ENCODE results near the gene MALAT1.
"Not testable (repeated sequence)": the region's sequence is repeated elsewhere in the genome, so short reads cannot be mapped to it uniquely, and the experiment has no call there.

Gene MALAT1

DNA sequence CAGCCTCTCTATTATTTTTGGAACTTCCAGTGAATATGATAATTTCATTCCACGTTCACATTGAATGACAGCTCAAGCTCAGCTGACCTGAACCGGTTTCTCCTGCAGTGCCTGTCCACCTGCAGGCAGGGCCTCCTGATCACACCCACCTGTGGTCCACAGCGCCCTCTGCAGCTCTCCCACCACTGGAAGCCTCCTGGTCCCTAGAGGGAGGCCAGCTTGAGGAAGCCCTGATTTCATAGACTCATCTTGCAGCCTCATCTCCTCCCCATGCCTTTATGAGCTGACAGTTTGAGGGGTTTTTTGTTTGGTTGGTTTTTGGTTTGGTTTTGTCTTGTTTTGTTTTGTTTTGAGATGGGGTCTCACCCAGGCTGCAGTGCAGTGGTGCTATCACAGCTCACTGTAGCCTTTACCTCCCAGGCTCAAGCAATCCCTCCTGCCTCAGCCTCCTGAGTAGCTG is 29.9 kb upstream of the MALAT1 start:
- Histone ChIP-seq H3K9ac (ENCODE audit: low read depth in 1 of 2, low read length in 2 of 2) (no peak overlapping the region), H3K4me3 (ENCODE audit: low read depth in 1 of 2, low read length in 2 of 2) (no peak overlapping the region), H3K4me1 (ENCODE audit: control insufficient read depth in 1 of 2, insufficient read depth in 2 of 2, low read length in 2 of 2) (peaks cover 12 to 22% of the 10 kb centered on the region in 2 donors), H3K36me3 (ENCODE audit: control insufficient read depth in 1 of 2, insufficient read depth in 2 of 2, low read length in 2 of 2) (no peaks in the 10 kb centered on the region), H3K27me3 (ENCODE audit: control insufficient read depth in 1 of 2, insufficient read depth in 2 of 2, low read length in 2 of 2) (no peaks in the 10 kb centered on the region), H3K9me3 (ENCODE audit: control insufficient read depth in 1 of 2, low read length in 2 of 2) (no peaks in the 10 kb centered on the region), H3K27ac (ENCODE audit: low read depth, low read length) (no peak overlapping the region)

DNA sequence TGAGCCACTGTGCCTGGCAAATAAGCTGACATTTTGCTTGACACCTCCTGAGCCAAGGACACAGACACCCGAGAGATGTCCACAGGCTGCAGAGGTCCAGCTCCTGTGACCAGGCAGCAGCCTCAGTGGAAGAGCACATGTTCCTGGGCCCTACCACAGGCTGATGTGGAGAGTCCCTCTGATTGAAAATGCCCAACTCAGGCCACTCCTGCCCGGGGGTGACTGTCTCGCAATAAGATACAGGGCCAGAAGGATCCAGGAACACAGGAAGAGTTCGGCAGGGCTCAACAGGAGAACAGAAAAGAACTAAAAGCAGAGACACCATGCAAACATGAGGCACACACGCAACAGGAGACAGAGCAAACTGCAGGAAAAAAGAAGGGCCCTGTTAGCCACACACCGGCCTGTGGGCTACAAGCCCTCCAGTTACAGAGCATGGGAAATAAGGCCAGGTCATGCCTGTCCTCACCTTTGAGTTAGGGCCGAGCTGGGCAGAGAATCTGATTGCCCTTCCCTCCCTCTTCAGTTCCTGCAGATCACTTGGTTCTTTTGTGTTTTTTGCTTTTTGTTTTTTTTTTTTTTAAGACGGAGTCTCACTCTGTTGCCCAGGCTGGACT is 28.3 kb upstream of the MALAT1 start:
- H3K4me1 ChIP-seq (ENCODE audit: control insufficient read depth in 1 of 2, insufficient read depth in 2 of 2, low read length in 2 of 2), result peaks cover 19 to 35% of the 10 kb centered on the region in 2 donors
- no peak overlapping the region for H3K9ac ChIP-seq (ENCODE audit: low read depth in 1 of 2, low read length in 2 of 2)
- H3K27me3 ChIP-seq (ENCODE audit: control insufficient read depth in 1 of 2, insufficient read depth in 2 of 2, low read length in 2 of 2), result no peaks in the 10 kb centered on the region
- H3K27ac ChIP-seq (ENCODE audit: low read depth, low read length), result no peak overlapping the region
- H3K4me3 ChIP-seq (ENCODE audit: low read depth in 1 of 2, low read length in 2 of 2), result no peak overlapping the region
- no peaks in the 10 kb centered on the region for H3K36me3 ChIP-seq (ENCODE audit: control insufficient read depth in 1 of 2, insufficient read depth in 2 of 2, low read length in 2 of 2)
- no peaks in the 10 kb centered on the region for H3K9me3 ChIP-seq (ENCODE audit: control insufficient read depth in 1 of 2, low read length in 2 of 2)

DNA sequence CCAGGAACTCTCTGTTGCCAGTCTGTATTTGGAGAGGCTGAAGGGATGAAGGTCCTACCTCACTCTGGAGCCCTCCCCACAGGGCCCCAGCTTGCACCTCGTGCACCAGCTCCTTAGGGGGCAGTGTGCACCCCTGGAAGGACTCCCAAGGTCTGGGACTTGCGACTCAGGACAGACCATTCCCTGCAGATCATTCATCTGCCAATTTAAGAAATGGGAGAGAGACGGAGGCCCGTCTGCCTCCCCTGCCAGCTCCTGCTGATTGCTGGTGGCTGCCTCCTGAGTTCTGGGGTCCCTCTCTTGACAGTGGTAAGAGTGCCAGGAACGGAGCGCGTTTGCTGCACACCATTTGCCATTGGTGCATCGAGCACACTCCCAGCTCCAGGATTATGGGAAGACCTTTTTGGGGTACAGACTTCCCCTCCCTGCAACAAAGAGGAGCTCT is 27.4 kb upstream of the MALAT1 start:
- Histone ChIP-seq H3K4me3 (ENCODE audit: low read depth in 1 of 2, low read length in 2 of 2) (peak overlapping the region; percentile 10 to 13), H3K4me1 (ENCODE audit: control insufficient read depth in 1 of 2, insufficient read depth in 2 of 2, low read length in 2 of 2) (peaks cover 23 to 40% of the 10 kb centered on the region in 2 donors), H3K9ac (ENCODE audit: low read depth in 1 of 2, low read length in 2 of 2) (peak overlapping the region; percentile 51 to 62), H3K27me3 (ENCODE audit: control insufficient read depth in 1 of 2, insufficient read depth in 2 of 2, low read length in 2 of 2) (no peaks in the 10 kb centered on the region), H3K36me3 (ENCODE audit: control insufficient read depth in 1 of 2, insufficient read depth in 2 of 2, low read length in 2 of 2) (no peaks in the 10 kb centered on the region), H3K27ac (ENCODE audit: low read depth, low read length) (peak overlapping the region; percentile 60), H3K9me3 (ENCODE audit: control insufficient read depth in 1 of 2, low read length in 2 of 2) (no peaks in the 10 kb centered on the region)

GRCh38 chr11:65472588-65473277 is 26.1 kb upstream of the MALAT1 start:
- H3K4me3 ChIP-seq (ENCODE audit: low read depth in 1 of 2, low read length in 2 of 2); H3K9me3 ChIP-seq (ENCODE audit: control insufficient read depth in 1 of 2, low read length in 2 of 2); H3K27me3 ChIP-seq (ENCODE audit: control insufficient read depth in 1 of 2, insufficient read depth in 2 of 2, low read length in 2 of 2); H3K27ac ChIP-seq (ENCODE audit: low read depth, low read length); H3K36me3 ChIP-seq (ENCODE audit: control insufficient read depth in 1 of 2, insufficient read depth in 2 of 2, low read length in 2 of 2); H3K9ac ChIP-seq (ENCODE audit: low read depth in 1 of 2, low read length in 2 of 2): not testable (repeated sequence)
- peaks cover 28 to 42% of the 10 kb centered on the region in 2 donors for H3K4me1 ChIP-seq (ENCODE audit: control insufficient read depth in 1 of 2, insufficient read depth in 2 of 2, low read length in 2 of 2)

DNA sequence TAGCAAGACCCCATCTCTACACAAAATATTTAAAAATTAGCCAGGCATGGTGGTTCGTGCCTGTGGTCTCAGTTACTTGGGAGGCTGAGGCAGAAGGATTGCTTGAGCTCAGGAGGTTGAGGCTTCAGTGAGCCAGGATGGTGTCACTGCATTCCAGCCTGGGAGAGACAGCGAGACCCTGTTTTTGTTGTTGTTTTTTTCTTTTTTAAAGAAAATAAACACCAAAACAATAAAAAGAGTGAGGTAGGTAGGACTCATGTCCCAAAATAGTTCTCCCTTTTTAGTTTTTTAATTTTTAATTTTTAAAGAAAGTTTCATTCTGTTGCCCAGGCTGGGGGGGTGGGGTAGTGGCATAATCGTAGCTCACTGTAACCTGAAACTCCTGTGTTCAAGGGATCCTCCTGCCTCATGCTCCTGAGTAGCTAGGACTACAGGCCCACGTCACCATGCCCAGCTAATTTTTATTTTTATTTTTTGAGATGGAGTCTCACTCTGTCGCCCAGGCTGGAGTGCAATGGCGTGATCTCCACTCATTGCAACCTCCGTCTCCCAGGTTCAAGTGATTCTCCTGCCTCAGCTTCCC is 25.5 kb upstream of the MALAT1 start:
- no peaks in the 10 kb centered on the region for H3K27me3 ChIP-seq (ENCODE audit: control insufficient read depth in 1 of 2, insufficient read depth in 2 of 2, low read length in 2 of 2)
- no peaks in the 10 kb centered on the region for H3K36me3 ChIP-seq (ENCODE audit: control insufficient read depth in 1 of 2, insufficient read depth in 2 of 2, low read length in 2 of 2)
- no peak overlapping the region for H3K4me3 ChIP-seq (ENCODE audit: low read depth in 1 of 2, low read length in 2 of 2)
- no peak overlapping the region for H3K9ac ChIP-seq (ENCODE audit: low read depth in 1 of 2, low read length in 2 of 2)
- no peak overlapping the region for H3K27ac ChIP-seq (ENCODE audit: low read depth, low read length)
- no peaks in the 10 kb centered on the region for H3K9me3 ChIP-seq (ENCODE audit: control insufficient read depth in 1 of 2, low read length in 2 of 2)
- H3K4me1 ChIP-seq (ENCODE audit: control insufficient read depth in 1 of 2, insufficient read depth in 2 of 2, low read length in 2 of 2), result peaks cover 29 to 41% of the 10 kb centered on the region in 2 donors

DNA sequence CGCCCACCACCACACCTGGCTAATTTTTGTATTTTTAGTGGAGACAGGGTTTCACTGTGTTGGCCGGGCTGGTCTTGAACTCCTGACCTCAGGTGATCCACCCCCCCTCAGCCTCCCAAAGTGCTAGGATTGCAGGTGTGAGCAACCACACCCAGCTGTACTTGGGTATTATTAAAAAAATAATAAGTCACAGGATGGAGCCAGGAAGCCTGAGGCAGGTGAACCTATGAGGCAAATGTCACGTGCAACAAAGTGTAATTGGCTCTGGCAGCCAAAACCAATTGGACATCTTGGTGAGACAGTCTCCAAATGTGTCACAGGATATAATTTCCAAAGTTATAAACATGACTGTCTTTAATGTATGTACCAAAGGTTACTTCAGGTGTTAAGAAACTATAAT is 24.0 kb upstream of the MALAT1 start:
- Histone ChIP-seq H3K27ac (ENCODE audit: low read depth, low read length) (no peak overlapping the region), H3K9me3 (ENCODE audit: control insufficient read depth in 1 of 2, low read length in 2 of 2) (no peaks in the 10 kb centered on the region), H3K9ac (ENCODE audit: low read depth in 1 of 2, low read length in 2 of 2) (peak overlapping the region in 1 of 2 donors; percentile 35), H3K27me3 (ENCODE audit: control insufficient read depth in 1 of 2, insufficient read depth in 2 of 2, low read length in 2 of 2) (no peaks in the 10 kb centered on the region), H3K4me3 (ENCODE audit: low read depth in 1 of 2, low read length in 2 of 2) (peak overlapping the region in 1 of 2 donors; percentile 1), H3K4me1 (ENCODE audit: control insufficient read depth in 1 of 2, insufficient read depth in 2 of 2, low read length in 2 of 2) (peaks cover 41 to 49% of the 10 kb centered on the region in 2 donors), H3K36me3 (ENCODE audit: control insufficient read depth in 1 of 2, insufficient read depth in 2 of 2, low read length in 2 of 2) (no peaks in the 10 kb centered on the region)

DNA sequence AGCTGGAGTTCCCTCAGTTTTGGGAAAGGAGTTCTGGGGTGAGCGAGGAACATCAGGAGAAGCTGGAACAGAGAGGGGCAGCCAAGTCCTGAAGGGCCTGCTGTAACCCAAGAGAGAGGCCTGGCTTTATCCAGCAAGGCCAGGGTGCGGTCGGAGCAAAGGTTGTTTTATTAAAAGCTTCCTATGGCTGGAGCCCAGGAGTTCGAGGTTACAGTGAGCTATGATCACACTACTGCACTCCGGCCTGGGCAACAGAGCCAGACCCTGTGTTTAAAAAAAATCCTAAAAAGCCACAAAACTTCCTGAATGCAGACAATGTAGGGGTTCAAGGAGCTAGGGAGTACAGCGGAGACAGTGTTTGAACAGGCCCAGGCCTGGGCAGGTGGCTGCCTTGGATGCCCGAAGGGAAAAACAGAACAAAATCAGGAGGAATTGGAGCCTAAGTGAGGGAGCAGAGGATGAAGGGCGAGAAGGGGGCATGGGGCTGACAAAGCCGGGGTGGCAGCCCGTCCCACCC is 22.2 kb upstream of the MALAT1 start:
- H3K36me3 ChIP-seq (ENCODE audit: control insufficient read depth in 1 of 2, insufficient read depth in 2 of 2, low read length in 2 of 2), result no peaks in the 10 kb centered on the region
- H3K4me1 ChIP-seq (ENCODE audit: control insufficient read depth in 1 of 2, insufficient read depth in 2 of 2, low read length in 2 of 2), result peaks cover 36 to 44% of the 10 kb centered on the region in 2 donors
- peak overlapping the region; percentile 89 for H3K4me3 ChIP-seq (ENCODE audit: low read depth in 1 of 2, low read length in 2 of 2)
- H3K27ac ChIP-seq (ENCODE audit: low read depth, low read length), result peak overlapping the region; percentile 99
- H3K9me3 ChIP-seq (ENCODE audit: control insufficient read depth in 1 of 2, low read length in 2 of 2), result no peaks in the 10 kb centered on the region
- H3K9ac ChIP-seq (ENCODE audit: low read depth in 1 of 2, low read length in 2 of 2), result peak overlapping the region; percentile 99 to 100
- no peaks in the 10 kb centered on the region for H3K27me3 ChIP-seq (ENCODE audit: control insufficient read depth in 1 of 2, insufficient read depth in 2 of 2, low read length in 2 of 2)

GRCh38 chr11:65477149-65477965 is 21.5 kb upstream of the MALAT1 start:
- Histone ChIP-seq H3K27me3 (ENCODE audit: control insufficient read depth in 1 of 2, insufficient read depth in 2 of 2, low read length in 2 of 2) (no peaks in the 10 kb centered on the region), H3K27ac (ENCODE audit: low read depth, low read length) (peak overlapping the region; percentile 99), H3K9me3 (ENCODE audit: control insufficient read depth in 1 of 2, low read length in 2 of 2) (no peaks in the 10 kb centered on the region), H3K9ac (ENCODE audit: low read depth in 1 of 2, low read length in 2 of 2) (peak overlapping the region; percentile 99 to 100), H3K4me1 (ENCODE audit: control insufficient read depth in 1 of 2, insufficient read depth in 2 of 2, low read length in 2 of 2) (peaks cover 30 to 40% of the 10 kb centered on the region in 2 donors), H3K4me3 (ENCODE audit: low read depth in 1 of 2, low read length in 2 of 2) (peak overlapping the region; percentile 89), H3K36me3 (ENCODE audit: control insufficient read depth in 1 of 2, insufficient read depth in 2 of 2, low read length in 2 of 2) (no peaks in the 10 kb centered on the region)

DNA sequence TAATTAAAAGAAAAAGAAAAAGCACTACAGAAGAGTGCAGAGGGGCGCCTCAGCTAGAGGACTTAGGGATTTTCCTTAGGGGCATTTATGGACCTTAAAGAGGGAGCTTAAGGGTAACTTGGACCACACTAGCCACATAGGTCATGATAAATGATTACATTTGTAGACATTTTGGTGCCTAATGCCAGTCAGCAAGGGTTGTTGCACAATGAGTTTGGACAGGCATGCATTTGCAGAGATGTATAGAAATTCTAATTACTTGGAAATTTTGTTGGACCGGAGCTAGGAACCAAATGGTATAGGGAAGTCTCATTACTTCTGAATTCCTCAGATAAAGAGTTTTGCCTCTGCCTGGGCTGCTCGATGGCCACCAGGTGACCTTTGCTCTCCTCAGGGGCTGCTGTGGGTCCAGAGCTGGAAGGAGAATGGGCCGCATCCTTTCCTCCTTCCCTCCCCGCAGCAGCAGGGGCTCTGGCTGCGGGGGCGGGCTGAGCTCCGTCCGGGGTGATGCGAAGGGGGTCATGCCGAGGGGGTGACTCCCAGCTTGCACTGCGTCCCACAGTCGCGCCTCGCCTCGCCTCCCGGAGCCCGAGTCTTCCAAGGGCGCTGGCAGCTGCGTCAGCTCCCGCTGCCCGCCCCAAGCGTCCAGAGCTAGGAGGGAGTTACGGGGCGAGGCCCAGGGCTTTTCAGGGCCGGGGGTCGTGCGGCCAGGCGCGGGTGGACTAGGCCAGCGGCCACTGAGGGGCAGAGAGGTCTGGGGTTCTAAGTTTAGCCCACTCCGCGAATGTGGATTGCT is 20.3 kb upstream of the MALAT1 start:
- Histone ChIP-seq H3K9ac (ENCODE audit: low read depth in 1 of 2, low read length in 2 of 2) (peak overlapping the region; percentile 64 to 100), H3K4me3 (ENCODE audit: low read depth in 1 of 2, low read length in 2 of 2) (peak overlapping the region; percentile 32 to 36), H3K4me1 (ENCODE audit: control insufficient read depth in 1 of 2, insufficient read depth in 2 of 2, low read length in 2 of 2) (peaks cover 29 to 40% of the 10 kb centered on the region in 2 donors)

More for the DNA sequence above, 20.3 kb upstream of the MALAT1 start:
- Histone ChIP-seq H3K27me3 (ENCODE audit: control insufficient read depth in 1 of 2, insufficient read depth in 2 of 2, low read length in 2 of 2) (no peaks in the 10 kb centered on the region), H3K9me3 (ENCODE audit: control insufficient read depth in 1 of 2, low read length in 2 of 2) (no peaks in the 10 kb centered on the region), H3K36me3 (ENCODE audit: control insufficient read depth in 1 of 2, insufficient read depth in 2 of 2, low read length in 2 of 2) (no peaks in the 10 kb centered on the region), H3K27ac (ENCODE audit: low read depth, low read length) (peak overlapping the region; percentile 89)
